Effector CD4-positive, alpha-beta T cell (primary cell): Measurements from ENCODE around the gene WDR88.
"Not testable (repeated sequence)": the region's sequence is repeated elsewhere in the genome, so short reads cannot be mapped to it uniquely, and the experiment has no call there.

Source experiments
- DNase-seq: peaks from one replicate; pipeline ENCODE4 v3.0.0-alpha.2; 2020

The WDR88 gene

DNA sequence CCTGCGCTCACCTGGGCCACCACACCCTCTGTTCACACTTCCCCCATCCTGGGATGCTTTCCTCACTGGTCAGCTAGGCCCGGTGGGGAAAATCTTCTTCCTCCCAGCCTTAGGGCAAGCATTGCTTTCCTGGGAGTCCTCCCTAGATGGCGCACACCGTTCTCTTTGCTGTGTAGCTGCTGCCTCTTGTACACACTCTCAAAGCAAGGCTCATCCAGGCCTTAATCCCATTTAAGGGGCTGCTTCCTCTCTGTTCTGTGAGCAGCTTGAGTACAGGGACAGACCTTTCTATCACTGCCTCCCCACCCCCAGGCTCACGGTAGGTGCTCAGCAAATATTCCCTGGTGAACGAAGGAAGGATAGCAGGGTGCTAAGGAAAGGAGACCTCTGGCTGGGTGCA, 82.7 kb downstream of the WDR88 start:
- DNase-seq, result no peak

DNA sequence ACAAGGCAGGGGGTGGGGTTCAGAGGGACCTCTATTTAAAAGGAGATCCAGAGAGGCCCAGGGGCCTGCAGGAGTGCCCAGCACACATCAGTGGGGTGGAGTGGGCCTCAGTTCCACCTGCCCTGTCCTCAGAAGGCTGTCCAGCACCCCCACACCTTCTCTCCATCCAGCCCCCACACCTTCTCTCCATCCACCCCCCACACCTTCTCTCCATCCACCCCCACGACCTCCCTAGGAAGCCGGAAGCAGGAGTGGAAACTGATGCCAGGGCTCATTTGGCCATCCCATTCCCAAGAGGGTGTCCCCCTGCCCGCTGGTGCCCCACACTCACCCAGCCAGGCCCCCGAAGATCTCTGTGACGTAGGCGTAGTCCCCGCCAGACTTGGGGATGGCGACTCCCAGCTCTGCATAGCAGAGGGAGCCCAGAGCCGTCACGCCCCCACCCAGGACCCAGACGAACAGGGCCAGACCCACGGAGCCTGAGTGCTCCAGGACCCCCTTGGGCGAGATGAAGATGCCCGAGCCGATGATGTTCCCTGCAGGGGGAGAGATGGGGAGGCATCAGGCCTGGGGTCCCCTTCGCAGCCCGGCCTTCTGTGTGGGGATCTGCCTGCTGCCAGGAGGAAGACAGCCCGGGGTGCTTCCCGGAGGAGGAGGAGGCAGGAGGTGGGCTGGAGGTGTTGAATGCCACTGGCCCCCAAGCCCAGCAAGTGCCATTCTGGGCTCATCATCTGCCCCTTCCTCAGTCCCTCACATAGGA, 83.7 kb downstream of the WDR88 start:
- no peak for DNase-seq

DNA sequence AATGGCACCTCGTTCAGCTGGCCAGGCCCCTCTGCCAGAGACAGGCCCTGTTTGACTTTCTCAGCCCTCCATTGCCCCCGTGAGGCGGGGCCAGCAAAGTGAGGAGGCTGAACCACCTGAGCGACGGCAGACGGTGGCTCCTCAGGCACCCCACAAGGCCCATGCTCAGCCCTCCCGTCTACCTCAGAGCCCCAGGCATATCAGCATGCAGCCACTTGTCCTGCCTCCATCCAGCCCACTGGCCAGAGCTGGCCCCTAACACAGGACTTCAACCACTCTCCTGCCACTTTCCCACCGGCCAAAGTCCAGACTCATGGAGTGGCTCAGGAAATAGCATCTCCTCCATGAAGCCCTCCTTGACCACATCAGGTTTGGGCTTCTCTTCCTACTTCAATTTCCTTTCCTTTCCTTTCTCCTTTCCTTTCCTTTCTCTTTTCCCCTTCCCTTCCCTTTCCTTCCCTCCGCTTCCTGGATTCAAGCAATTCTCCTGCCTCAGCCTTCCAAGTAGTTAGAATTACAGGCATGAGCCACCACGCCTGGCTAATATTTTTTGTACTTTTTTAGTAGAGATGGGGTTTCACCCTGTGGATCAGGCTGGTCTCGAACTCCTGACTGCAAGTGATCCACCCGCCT, 84.4 kb downstream of the WDR88 start:
- no peak for DNase-seq

DNA sequence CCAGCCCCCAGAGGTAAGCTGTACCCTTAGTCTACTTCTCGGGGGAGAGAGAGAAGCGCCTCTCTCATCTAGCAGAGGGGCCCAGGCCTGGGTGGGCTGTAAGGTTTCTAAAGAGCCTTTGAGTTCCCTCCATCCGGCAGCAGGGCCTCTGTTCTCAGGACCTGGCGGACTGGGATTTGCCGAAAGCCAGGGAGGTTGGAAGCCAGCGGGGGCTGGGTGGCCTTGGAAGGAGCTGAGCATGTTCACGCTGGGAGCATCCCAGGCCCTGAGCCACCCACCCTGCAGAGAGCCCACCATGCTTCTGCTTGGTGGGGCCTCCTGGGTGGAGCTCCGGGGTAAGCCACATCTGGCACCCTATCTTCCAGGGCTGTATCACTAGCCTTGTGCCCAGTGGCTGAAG, 86.0 kb downstream of the WDR88 start:
- no peak for DNase-seq

DNA sequence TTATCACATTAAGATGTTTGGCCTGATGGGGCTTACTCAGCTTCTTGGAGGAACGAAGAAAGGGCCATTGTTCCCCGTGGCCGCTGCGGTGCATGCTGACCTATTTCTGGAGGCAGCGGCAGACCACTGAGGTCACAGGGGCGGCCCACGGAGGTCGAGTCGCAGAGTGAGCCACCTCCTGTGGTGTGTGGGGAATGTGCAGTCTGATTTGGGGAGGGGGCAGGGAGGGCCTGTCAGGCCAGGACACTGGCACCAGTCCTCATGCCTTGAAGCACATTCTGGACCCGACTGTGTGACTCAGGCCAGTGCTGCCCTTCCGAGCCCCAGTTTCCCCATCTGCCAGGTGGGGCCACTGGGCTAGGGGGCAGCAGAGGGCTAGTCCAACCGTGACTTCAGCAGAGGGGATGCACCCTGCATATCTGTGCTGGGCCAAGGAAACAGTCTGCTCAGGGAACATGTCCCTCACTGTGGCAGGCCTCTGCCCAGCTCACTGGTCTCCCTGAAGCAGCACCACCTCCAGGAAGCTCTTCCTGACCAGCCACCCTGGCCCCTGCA, 87.4 kb downstream of the WDR88 start:
- DNase-seq, result no peak

DNA sequence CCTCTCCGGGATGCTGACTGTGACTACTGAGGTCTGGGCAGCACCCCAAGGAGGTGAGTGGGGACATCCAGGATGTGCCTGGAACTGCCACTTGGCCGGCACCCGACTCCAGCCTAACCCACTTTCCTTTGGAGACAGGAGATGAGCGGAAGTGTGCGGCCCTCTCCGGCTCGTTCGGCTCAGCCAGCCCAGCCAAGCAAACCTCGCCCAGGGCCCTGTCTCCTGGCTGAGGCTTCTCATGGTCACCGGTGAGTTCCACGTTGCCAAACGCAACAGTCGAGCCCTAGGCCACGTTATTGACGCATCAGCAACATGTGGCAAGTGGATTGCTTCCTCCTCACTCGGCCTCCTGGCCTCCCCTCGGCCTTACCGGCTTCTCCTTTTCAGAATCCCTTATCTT, 88.2 kb downstream of the WDR88 start:
- no peak for DNase-seq

DNA sequence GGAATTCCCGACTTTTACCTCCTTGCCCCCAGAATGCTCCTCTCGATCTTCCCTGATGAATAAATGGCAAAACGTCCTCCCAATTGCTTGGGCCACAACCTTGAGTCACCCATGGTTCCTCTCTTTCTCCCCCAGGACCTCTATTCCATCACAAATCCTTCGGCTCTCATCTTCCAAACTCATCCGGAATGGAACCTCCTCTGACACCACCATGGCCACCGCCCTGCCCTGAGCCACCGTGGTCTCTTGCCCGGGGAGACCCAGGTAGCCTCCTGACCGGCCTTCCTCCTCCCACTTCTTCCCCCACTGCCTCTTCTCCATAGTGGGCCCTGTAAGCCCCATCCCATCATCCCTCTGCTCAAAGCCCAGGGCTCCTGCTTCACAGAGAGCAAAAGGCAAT, 88.8 kb downstream of the WDR88 start:
- DNase-seq, result no peak

DNA sequence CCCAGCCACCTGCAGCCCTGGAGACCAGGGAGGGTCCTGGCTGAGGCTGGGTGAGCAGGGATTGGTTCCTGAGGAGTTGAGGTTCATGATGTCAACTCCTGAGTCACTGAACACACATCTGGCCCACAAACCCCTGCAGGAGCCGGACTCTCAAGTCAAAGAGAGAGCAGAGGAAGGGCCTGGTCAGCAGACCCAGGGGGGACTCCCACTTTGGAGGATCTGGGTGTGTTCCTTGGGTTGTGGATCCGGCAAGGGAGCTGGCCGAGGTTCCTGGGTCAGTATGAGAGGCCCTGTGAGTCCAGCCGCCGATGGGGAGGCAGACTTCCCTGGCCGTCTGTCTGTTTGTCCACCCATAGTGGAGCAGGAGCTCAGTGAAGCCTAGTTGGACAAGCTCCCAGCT, 89.7 kb downstream of the WDR88 start:
- DNase-seq, result no peak

DNA sequence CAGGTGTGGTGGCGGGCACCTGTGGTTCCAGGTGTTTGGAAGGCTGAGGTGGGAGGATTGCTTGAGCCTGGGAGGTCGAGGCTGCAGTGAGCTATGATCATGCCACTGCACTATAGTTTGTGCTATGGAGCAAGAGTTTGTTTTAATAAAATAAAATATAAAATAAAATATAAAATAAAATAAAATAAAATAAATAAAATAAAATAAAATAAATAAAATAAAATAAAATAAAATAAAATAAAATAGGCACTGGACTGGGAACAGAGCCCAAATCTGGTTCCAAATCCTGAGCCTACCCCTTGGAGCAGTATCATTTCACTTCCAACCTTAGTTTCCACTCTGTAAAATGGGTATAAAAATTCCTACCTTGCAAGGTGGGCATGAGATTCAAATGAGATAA, 90.3 kb downstream of the WDR88 start:
- not testable (repeated sequence) for DNase-seq

DNA sequence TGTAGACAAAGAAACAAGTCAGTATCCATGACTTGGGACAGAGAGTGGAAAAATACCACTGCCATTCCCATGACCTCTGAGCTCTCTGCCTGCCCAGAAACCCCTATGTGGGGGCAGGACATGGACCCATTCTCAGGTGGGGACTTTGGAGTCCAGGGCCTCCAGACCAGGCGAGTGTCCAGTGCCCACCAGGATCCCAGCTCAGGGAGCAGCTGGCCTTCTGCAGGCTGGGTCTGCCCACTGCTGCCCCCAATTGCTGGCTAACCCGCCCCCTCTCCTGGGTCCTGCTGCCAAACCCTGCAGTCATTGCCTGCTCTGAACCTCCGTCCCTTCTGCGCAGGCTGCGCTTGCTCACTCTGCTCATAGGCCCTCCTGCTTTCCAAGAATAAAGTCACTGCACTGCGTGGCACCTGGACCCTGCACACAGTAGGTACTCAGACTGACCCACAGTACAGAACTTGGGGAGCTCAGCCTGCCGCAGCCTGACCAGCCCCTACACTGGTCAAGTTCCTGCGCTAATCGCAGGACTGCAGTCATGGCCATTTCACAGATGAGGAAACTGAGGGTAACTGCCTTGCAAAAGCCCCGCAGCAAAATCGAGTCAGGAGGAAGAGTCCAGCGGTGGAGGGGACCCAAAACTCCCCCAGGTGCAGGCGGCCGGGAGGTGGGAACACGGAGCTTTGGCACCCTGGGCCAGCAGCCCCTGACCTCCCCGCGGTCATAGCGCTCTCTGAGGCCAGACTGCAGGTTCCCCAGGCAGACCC, 93.0 kb downstream of the WDR88 start:
- DNase-seq, result no peak
